ENCODE data around the gene SV2C.

SV2C gene

GRCh38 chr5:76402886-76403765 lies 319.9 kb downstream of the SV2C start, which contains the start of gene IQGAP2:
Gene IQGAP2, plus strand, starts transcription at chr5:76403285. Its CDS starts 261 bp downstream, at chr5:76403546.
- Histone ChIP-seq H3K79me2 (ENCODE audit: insufficient read depth, low read length) (peaks cover 32% of the 10 kb centered on the region), H3K4me1 (ENCODE audit: insufficient read depth, low read length, poor library complexity, severe bottlenecking) (peaks cover 56% of the 10 kb centered on the region), H3K4me2 (ENCODE audit: low read depth, low read length, poor library complexity, severe bottlenecking) (peak within 1 kb of the TSS; percentile 89), H2AFZ (ENCODE audit: low read length) (peak within 1 kb of the TSS; percentile 71), H3K27me3 (ENCODE audit: insufficient read depth, low read length, poor library complexity, severe bottlenecking) (no peaks in the 10 kb centered on the region), H3K36me3 (ENCODE audit: insufficient read depth, low read length) (no peaks in the 10 kb centered on the region), H3K9me3 (ENCODE audit: insufficient read depth, low read depth, low read length) (no peaks in the 10 kb centered on the region), H4K20me1 (ENCODE audit: insufficient read depth, low read length, poor library complexity, severe bottlenecking) (peaks cover 25% of the 10 kb centered on the region), H3K9ac (ENCODE audit: low read depth, low read length, poor library complexity, severe bottlenecking) (peak within 1 kb of the TSS; percentile 96), H3K9me2 (replicated peaks; ENCODE audit: low read depth, low read length) (no peaks in the 10 kb centered on the region), H3K4me3 (ENCODE audit: low read length, poor library complexity, severe bottlenecking) (peak within 1 kb of the TSS; percentile 92), H3F3A (ENCODE audit: low read depth) (peaks cover 24% of the 10 kb centered on the region; the same call in 1 of the 2 replicates)
- TF ChIP-seq EZH2phosphoT487 (IDR thresholded peaks at IDR 0.05; ENCODE audit: borderline replicate concordance) = no peak
- TF ChIP-seq CTCF (conservative IDR thresholded peaks at IDR 0.05; ENCODE audit: low read length) = peak; percentile 80

Data from Loucy (cell line).